ENCODE data around the gene HIVEP1. TPM values are rescaled to one million over a fixed set of nuclear protein-coding genes. Genes with fewer than 3 reads are reported as not detected.

The HIVEP1 gene
- total RNA-seq, 3 donors from 2014 or later, result 24.8 to 41.3 (median 27.2) TPM

DNA sequence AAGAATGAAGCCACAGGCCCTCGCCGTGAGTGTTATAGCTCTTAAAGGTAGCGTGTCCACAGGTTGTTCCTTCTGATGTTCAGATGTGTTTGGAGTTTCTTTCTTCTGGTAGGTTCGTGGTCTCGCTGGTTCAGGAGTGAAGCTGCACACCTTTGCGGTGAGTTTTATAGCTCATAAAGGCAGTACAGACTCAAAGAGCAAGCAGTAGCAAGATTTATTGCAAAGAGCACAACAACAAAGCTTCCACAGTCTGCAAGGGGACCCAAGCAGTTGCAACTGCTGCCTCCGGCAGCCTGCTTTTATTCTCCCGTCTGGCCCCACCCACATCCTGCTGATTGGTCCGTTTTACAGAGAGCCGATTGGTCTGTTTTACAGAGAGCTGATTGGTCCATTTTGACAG lies 5.2 kb downstream of the HIVEP1 start:
- no peaks in the 10 kb centered on the region for H3K9me3 ChIP-seq
- no peak for DNase-seq (ENCODE audit: low spot score in 2 of 2)
- intact Hi-C loops (cut with DNase I; ENCODE audit: low total_unique reads), result no loop called here

DNA sequence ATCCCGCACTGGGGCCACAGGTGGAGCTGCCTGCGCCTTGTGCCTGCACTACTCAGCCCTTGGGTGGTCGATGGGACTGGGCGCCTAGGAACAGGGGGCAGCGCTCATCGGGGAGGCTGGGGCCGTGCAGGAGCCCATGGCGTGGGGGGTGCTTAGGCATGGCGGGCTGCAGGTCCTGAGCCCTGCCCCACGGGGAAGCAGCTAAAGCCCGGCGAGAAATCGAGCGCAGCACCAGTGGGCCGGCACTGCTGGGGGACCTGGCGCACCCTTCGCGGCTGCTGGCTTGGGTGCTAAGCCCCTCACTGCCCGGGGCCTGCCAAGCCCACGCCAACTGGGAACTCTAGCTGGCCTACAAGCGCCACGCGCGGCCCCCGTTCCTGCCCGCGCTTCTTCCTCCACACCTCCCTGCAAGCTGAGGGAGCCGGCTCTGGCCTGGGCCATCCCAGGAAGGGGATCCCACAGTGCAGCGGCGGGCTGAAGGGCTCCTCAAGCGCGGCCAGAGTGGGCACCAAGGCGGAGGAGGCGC lies 5.8 kb downstream of the HIVEP1 start:
- peaks cover 0 to 4% of the 10 kb centered on the region in 2 donors for H3K4me1 ChIP-seq
- no peak overlapping the region for H3K27ac ChIP-seq
- no peaks in the 10 kb centered on the region for H3K36me3 ChIP-seq
- H3K4me3 ChIP-seq, result no peak overlapping the region
- intact Hi-C loops (cut with DNase I; ENCODE audit: low total_unique reads), result no loop called here
- TF ChIP-seq POLR2AphosphoS5 (IDR thresholded peaks at IDR 0.05) (no peak), POLR2A (IDR thresholded peaks at IDR 0.05) (no peak)
- TF ChIP-seq, protein P1, sequence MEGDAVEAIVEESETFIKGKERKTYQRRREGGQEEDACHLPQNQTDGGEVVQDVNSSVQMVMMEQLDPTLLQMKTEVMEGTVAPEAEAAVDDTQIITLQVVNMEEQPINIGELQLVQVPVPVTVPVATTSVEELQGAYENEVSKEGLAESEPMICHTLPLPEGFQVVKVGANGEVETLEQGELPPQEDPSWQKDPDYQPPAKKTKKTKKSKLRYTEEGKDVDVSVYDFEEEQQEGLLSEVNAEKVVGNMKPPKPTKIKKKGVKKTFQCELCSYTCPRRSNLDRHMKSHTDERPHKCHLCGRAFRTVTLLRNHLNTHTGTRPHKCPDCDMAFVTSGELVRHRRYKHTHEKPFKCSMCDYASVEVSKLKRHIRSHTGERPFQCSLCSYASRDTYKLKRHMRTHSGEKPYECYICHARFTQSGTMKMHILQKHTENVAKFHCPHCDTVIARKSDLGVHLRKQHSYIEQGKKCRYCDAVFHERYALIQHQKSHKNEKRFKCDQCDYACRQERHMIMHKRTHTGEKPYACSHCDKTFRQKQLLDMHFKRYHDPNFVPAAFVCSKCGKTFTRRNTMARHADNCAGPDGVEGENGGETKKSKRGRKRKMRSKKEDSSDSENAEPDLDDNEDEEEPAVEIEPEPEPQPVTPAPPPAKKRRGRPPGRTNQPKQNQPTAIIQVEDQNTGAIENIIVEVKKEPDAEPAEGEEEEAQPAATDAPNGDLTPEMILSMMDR (IDR thresholded peaks at IDR 0.05), result no peak
- no peaks in the 10 kb centered on the region for H3K9me3 ChIP-seq
- DNase-seq (ENCODE audit: low spot score in 2 of 2), result no peak
- no peaks in the 10 kb centered on the region for H3K27me3 ChIP-seq

More for the DNA sequence above, 5.2 kb downstream of the HIVEP1 start:
- no peaks in the 10 kb centered on the region for H3K27me3 ChIP-seq
- no peaks in the 10 kb centered on the region for H3K36me3 ChIP-seq
- no peak overlapping the region for H3K27ac ChIP-seq
- peaks cover 0 to 4% of the 10 kb centered on the region in 2 donors for H3K4me1 ChIP-seq
- no peak overlapping the region for H3K4me3 ChIP-seq
- TF ChIP-seq, protein P1 (IDR thresholded peaks at IDR 0.05), result no peak
- no peak for TF ChIP-seq POLR2A (IDR thresholded peaks at IDR 0.05)
- TF ChIP-seq POLR2AphosphoS5 (IDR thresholded peaks at IDR 0.05), result no peak

DNA sequence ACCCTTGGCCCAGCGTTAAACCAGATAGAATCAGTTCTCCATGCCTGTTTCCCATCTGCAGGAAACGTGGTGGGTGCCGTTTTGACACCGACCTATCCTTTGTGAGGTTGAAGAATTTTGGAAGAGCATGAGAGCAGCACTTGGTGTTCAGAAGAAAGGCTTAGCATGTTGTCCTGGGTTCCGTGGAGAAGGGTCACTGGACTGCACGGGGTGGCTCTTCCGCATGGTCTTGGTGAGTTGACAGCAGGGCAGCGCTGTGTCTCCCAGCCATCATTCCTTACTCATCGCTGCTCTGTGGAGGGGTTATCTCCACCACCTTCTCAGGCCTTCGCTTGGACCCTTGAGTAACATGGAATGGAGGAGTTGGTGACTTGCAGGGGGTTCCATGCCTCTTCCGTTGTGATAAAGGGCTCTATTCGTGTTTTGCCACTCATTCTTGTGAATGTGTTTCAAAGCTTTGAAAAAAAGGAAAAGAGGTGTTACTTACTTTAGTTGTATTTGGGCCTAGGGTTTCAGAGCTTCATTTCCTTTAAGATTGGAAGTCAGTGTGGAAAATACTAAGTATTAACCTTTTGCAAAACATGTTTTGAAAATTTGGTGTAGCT lies 8.2 kb downstream of the HIVEP1 start:
- Histone ChIP-seq H3K27ac (peak overlapping the region in 1 of 2 donors; percentile 57), H3K36me3 (no peaks in the 10 kb centered on the region), H3K4me1 (no peaks in the 10 kb centered on the region), H3K27me3 (no peaks in the 10 kb centered on the region), H3K9me3 (no peaks in the 10 kb centered on the region), H3K4me3 (no peak overlapping the region)
- intact Hi-C loops (cut with DNase I; ENCODE audit: low total_unique reads), result no loop called here
- DNase-seq (ENCODE audit: low spot score in 2 of 2), result no peak
- TF ChIP-seq POLR2A (IDR thresholded peaks at IDR 0.05) (no peak), POLR2AphosphoS5 (IDR thresholded peaks at IDR 0.05) (no peak)
- TF ChIP-seq, protein P1 (IDR thresholded peaks at IDR 0.05), result no peak

DNA sequence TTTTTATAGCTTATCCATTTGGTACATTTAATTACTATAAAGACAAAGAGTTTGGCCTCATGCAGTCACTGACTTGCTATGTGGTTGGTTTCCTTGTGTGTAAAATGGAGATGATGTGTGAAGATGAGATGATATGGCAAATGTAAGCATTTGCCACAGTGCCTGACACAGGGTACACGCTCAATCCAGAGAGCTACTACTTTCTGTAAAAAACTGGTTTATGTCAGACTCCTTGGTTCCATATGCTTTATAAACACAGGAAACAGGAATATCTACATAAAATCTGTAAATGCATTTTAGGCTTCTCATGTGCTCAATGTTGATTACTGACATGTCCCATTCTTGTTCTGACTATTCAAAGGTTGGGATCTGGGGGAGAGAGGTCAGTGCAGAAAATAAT lies 10.4 kb downstream of the HIVEP1 start:
- H3K4me3 ChIP-seq, result no peak overlapping the region
- H3K36me3 ChIP-seq, result no peaks in the 10 kb centered on the region
- H3K27me3 ChIP-seq, result no peaks in the 10 kb centered on the region
- H3K9me3 ChIP-seq, result no peaks in the 10 kb centered on the region
- H3K27ac ChIP-seq, result no peak overlapping the region
- H3K4me1 ChIP-seq, result no peaks in the 10 kb centered on the region
- DNase-seq (ENCODE audit: low spot score in 2 of 2), result no peak
- intact Hi-C loops (cut with DNase I; ENCODE audit: low total_unique reads), result no loop called here
- TF ChIP-seq, protein P1 (IDR thresholded peaks at IDR 0.05), result no peak

DNA sequence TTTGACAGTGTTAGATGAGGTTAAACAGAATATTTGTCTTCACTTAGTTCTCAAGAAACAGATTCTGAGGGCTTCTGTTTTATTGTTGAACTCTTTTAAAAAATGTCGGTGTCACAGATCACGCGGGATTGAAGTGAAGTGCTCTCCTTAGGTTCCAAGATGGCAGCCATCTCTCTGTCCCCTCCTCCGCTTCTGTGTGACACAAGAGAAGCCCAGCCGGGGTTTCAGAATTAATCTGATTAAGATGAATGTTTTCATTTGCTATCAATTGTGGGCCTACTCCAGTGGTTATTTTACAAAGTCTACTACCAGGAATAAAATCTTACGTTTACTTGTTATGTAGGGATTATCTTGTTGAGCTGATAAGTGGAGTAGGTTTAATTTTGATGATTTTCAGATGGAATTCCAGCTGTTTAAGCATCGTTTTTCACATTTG lies 10.9 kb downstream of the HIVEP1 start:
- TF ChIP-seq POLR2AphosphoS5 (IDR thresholded peaks at IDR 0.05) (no peak), POLR2A (IDR thresholded peaks at IDR 0.05) (no peak)
- TF ChIP-seq, protein P1 (IDR thresholded peaks at IDR 0.05), result no peak
- H3K4me1 ChIP-seq, result no peaks in the 10 kb centered on the region

More for the DNA sequence above, 10.9 kb downstream of the HIVEP1 start:
- no peaks in the 10 kb centered on the region for H3K36me3 ChIP-seq
- DNase-seq (ENCODE audit: low spot score in 2 of 2), result no peak
- no peak overlapping the region for H3K27ac ChIP-seq
- no peaks in the 10 kb centered on the region for H3K27me3 ChIP-seq
- intact Hi-C loops (cut with DNase I; ENCODE audit: low total_unique reads), result no loop called here
- no peak overlapping the region for H3K4me3 ChIP-seq
- no peaks in the 10 kb centered on the region for H3K9me3 ChIP-seq
